ENCODE results near the gene PLEKHM3.

GRCh38 chr2:207990784-207991183 is 34.5 kb downstream of the PLEKHM3 start:
- TF ChIP-seq CTCF (IDR thresholded peaks at IDR 0.05; ENCODE audit: low read depth, low read length): no peak
- TF ChIP-seq EZH2phosphoT487 (IDR thresholded peaks at IDR 0.05; ENCODE audit: low read depth): no peak

Measured in OCI-LY3 (cell line).